HG02973 (cell line): ENCODE data around the gene CRHR1.

Experiments
- ATAC-seq: cut with Tn5 transposase; IDR thresholded peaks from one replicate; pipeline ENCODE4 v1.9.1; 2021; ENCODE audit warnings: moderate library complexity; ENCODE audit not compliant: unreplicated experiment

The CRHR1 gene

DNA sequence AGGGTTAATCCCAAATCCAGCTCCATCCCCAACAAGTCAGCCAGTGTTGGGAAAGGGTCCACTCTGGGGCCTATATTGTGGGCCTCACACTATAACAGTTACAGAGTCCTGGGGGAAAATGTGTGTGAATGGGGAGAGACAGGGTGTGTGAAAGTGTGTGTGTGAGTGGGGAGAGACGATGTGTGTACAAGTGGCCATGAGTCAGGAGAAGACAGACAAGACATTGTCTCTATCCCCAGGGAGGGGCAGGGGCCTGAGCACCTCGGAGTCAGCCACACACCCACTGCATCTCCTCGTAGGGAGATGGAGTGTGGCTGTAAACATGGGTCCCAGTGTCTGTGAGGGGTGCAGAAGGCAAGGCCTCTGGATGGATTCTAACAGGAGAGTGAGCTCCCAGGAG, 2.9 kb downstream of the CRHR1 start:
- no peak for ATAC-seq

DNA sequence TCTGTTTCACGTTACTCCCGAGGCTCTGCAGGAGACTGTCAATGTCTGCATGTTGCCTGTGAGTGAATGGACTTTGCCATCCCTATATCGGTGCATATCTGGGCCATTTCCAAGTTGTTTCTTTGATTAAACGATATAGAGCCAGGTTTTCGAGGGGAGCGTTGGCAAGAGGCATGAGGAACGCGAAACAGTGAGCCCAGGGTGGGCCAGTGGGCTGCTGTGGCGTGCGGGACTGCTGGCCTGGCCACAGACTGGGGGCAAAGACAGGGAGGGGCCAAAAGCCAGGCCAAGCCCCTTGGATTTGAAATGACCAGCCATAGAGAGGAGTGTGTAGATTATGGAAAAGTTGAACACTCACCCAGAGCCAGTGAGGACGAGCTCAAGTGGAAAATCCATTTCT, 3.5 kb downstream of the CRHR1 start:
- no peak for ATAC-seq

DNA sequence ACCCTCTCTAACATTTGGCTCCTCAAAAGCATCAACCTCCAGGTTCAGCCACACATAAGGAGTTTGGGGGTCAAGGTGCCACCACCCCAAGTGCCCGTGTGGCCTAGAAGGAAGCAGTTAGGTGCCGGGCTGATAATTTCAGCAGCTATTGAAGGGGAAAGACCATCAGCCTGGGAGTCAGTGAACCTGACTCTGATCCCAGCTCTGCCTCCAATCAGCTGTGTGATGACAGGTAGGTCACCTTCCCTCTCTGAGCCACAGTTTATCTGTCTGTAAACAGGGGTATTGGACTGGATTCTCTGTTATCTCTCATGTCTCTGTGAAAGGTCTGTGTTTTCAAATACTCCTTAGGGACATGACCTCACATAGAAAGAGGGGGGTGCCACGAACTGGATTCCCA, 3.9 kb downstream of the CRHR1 start:
- no peak for ATAC-seq

DNA sequence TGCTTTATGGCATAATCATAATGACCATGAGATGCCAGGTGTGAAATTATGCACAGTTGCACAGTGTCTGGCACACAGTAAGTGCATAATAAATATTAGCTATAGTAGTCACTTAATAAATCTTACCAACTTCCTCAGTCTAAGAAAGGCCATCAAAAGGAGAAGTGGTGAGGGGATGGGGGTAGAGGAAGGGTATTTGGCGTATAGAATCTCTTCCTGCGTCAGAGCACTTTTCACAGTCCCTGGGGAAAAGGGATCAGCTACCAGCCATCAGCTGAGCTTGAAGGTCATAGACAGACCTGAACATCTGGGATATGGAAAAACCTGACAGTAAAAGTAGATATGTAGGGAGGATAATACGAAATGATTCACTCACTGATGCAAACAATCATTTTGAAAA, 5.8 kb downstream of the CRHR1 start:
- ATAC-seq, result no peak

DNA sequence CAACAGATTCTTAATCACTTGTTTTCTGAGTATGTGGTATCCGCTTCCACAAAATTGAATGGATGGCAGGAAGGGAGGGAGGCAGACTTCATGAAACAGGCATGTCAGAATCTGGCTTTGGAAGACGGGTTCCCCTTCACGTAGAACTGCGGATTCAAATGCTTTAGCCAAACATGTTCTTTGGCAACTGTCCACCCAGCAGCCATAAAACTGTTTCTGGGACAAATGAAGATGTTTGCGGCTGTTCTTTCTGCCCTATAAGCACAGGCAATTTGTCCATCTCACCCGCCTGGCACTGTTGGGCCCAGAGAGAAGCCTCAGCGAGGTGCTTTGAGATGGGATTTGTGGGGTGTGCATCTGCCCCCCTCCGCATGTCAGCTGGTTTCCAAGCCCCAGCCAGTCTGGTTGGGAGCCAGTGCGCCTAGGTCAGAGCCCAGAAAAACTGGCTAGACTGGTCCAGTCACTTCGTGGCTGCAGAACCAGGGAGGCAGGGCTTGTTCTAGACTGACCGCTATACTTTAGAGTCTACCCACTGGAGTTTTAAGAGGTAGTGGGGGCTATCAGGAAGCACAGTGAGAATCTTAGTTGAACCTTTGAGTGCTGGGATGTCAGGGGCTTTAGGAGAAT, 6.3 kb downstream of the CRHR1 start:
- ATAC-seq, result no peak

DNA sequence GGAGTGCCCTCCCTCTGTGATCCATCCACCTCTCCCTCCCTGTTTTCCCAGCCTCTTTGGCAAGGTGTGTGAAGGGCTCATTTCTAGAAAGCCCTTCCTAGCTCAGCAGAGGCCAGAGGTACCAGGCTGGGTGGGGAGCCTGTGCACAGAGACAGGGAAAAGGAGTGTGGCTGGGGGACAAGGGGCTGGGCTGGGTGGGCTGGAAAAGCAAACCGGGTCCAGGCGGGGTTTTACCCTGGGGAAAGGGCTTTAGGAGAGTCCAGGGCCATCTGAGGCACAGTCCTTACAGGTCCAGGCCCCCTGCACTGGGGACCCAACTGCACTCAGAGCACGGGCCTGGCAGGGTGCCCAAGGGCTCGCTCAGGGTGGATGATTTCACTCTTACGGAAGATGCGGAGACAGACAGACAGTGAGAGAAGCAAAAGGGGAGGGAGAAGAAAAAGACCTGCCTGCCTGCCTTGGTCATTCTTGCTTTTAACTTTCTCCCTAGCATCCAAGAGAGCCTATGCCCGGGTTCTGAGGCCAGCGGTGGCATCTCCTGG, 7.0 kb downstream of the CRHR1 start:
- ATAC-seq, result no peak

DNA sequence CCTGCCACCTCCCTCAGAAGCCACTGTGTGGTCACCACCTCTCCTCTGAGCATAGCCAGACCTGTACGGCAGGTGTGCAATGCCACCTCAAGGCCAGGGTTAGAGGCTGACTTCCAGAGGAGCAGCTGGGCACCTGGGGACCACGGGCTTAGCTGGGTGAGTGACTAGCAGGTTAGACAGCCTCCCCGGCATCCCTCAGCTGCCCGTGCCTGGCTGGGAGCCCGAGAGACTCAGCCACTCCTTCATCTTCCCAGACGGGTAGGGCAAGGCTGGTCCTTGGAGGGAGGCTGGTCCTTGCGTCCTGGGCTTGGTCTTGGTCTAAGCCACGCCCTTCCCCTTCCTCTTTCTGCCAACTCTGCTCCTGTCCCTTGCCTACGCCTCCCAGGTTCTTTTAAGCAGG, 7.8 kb downstream of the CRHR1 start:
- ATAC-seq, result no peak

DNA sequence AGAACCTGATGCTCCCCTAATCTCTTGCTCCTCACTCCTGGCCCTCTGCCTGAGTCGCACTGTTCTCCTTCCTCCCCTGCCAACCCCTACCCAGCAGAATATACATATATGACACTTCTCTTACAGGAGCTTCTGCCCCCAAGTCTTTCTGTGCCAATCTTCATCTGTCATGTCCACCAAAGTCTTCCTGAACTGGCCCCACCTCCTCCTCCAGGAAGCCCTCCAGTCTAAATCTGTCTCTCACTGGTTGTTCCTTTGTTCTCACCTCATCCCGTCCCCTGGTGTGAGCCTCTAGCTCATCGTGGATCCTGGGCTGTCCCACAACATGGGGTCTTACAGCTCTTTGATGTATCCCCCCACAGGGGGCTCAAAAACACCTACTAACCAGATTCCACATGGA, 8.3 kb downstream of the CRHR1 start:
- no peak for ATAC-seq

DNA sequence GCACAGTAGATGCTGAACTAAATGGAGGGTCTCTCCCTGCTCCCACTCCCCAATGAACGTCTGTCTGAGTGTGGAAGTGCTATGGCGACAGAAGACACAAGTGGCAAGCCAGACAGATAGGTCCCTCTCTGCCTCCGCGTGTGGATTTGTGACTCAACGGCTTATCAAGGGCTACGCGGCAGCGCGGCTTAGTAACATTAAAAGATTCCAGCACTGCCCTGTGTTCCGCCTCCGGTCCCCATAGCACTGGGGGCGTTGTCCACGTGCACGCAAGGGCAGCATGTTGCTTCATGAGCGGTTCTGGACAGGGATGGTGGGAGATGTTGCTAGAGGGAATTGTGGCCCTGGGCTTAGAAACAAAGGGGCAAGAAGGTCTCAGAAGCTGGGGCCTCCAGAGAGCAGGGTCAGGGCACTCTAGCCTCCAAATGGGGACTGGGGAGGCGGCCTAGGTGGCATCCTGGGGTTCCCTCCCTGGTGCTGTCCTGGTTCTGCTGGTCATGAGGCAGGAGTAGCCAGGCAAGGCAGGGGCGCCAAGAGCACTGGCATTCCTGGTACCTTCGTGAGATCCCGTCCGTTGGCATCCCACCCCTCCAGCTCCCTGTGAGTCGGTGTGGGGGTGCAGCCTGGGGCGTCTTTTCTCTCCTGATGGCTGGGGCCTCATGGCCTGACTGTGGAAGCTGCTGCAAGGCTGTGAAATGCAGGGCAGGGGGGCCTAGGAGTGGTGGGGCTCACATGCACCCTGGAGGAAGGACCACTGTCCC, 9.1 kb downstream of the CRHR1 start:
- no peak for ATAC-seq

DNA sequence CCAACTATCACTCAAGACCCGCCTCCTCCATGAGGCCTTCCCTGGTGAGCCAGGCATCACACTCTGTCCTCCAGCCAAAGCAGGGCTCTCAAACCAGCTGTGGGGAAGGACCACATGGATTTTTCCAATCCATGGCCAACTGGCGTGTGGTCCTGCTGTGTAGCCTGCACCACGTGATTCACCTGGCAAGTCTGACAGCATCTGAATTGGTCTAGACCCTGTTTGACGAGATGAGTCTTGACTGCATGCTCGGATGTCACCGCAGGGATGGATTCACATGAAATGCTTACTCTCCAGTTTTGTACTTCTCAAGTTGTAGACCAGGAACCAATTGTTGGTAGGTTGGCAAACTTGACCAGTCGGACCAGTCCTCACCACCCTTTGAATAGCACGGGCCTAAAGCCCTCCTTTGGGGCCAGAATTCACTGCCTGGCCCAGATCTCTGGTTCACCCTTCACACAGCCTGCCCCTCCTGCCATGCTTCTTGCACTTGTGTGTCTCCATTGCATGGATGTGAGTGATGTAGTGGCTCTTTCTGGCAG, 9.9 kb downstream of the CRHR1 start:
- ATAC-seq, result no peak

DNA sequence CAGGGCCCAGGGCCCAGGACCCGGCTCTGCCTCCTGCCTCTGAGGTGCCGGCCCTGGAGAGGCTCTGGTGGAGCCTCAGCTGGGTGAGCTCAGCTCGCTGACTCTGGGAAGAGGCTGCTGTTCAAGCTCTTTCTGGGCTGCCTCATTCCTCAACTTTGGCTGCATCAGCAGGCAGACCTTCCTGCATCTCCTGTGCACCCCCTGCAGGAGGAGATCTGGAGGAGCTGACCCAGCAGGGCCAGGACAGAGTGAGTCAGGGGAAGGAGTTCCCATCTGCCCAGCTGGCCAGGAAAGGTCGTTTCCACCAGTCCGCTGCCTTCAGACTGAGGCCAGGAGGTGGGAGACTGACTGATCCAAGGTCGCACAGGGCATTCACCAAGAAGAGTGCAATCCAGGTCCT, 10.7 kb downstream of the CRHR1 start:
- ATAC-seq, result no peak

DNA sequence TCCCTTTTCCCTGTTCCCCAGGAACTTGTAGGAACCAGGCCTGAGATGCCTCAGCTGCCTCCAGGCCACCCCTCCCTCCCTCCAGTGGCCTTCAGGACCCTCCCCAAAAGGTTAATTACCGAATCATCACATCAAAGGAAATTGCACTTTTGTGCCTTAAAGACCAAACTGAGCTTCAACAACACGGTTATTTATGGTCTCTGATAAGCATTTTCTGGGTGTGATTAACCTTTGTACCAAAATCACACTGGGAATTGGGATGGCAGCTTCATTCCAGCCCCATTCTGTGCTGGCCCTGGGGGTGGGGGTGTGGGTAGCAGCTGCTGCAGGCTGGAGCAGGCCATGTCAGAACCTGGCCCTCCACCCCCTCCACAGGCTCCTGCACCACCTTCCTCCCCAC, 16.7 kb downstream of the CRHR1 start:
- ATAC-seq, result no peak

DNA sequence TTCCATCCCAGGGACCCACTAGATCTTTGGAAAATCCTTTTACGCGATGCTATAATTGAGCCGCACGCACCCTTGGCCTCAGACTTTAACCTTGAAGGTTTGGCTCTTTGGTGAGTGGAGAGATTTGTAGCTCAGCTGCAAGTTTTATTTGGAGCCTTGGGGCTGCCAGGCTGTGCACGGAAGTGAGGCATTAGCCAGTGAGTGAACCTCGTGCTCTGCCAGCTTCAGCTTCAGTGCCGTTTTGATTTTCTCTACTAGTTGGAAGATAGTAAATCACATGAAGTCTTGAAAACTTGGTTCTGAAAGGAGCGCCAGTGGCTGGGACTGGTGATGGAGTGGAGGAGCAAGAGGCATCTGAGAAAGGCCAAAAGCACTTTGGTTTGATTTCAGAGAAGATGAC, 17.3 kb downstream of the CRHR1 start:
- no peak for ATAC-seq

DNA sequence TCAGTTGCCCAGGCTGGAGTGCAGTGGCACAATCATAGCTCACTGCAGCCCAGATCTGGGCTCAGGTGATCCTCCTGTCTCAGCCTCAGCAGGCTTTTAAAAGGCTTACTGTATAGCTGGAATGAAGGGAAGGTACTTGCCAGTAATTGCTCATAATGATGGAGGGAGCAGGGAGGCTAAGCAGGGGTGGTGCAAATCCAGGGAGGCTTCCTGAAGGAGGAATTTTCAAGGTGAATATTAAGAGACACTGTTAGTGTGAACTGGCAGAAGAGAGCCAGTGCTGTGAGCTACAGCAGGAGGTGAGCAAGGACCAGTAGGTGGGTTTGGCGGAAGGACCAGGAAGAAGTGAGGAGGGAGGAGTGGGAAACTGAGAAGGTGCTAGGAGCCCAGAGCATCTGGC, 24.7 kb downstream of the CRHR1 start:
- no peak for ATAC-seq

DNA sequence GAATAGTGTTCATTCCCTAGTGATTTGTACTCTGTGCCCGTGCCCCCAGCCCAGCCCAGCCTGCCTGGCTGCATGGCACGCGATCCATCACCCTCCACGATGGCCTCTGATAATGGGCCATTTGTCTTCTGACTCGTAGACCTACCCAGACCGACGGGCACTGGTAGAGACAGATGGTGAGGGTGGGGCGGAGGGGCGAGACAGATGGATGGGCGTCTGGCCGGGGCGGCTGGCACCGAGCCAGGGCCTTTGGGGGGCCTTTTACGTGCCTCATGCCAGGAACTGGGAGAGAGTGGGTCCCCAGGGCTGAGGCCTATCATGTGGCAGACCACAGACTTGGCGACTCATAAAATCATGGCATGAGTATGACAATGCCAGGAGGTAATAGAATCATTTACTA, 25.4 kb downstream of the CRHR1 start:
- no peak for ATAC-seq

DNA sequence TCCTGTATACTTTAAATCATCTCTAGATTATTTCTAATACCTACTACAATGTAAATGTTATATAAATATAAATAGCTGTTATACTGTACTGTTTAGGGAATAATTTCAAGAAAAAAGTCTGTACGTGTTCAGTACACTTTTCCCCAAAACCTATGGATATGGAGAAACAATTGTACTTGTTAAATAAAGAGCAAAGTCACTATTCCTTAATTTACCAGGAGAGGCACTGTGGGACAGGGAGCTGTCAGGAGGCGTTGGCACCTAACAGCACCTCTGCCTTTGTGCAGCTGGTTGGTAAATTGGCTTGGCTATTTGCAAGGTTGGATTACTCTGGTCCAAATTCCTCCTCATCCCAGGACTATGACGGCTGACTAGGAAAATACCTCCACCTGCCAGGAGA, 28.0 kb downstream of the CRHR1 start:
- ATAC-seq, result no peak

DNA sequence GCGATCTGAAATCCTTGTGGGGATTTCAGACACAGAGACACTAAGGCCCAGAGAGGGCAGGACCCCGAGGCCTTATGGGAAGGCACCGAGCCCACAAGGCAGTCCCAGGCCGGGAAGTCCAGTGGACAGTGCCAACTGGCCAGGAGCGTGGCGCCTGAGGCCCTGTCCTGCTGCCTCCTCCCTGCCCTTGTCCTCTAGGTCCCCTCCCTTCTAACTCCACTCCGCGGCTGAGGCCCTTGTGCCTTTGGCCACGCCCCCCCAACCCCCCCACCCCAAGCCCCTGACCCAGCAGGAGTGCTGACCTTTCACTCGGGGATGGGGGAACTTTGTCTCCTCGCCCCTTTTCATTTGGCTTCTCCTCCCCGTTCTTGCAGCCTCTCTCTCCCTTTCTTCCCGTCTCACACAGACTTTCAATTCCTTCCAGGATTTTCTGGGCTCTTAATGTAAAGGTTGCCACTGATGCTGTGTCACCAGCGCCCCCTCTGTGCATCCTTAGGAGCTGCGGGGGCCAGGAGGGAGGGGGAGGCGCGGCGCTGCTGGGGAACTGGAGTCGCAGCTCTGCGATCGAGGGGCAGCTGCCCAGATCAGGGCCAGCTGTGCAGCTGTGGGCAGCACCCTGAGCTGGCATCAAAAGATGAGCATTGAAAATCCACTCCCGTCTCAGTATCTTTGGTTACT, 29.1 kb downstream of the CRHR1 start:
- no peak for ATAC-seq

DNA sequence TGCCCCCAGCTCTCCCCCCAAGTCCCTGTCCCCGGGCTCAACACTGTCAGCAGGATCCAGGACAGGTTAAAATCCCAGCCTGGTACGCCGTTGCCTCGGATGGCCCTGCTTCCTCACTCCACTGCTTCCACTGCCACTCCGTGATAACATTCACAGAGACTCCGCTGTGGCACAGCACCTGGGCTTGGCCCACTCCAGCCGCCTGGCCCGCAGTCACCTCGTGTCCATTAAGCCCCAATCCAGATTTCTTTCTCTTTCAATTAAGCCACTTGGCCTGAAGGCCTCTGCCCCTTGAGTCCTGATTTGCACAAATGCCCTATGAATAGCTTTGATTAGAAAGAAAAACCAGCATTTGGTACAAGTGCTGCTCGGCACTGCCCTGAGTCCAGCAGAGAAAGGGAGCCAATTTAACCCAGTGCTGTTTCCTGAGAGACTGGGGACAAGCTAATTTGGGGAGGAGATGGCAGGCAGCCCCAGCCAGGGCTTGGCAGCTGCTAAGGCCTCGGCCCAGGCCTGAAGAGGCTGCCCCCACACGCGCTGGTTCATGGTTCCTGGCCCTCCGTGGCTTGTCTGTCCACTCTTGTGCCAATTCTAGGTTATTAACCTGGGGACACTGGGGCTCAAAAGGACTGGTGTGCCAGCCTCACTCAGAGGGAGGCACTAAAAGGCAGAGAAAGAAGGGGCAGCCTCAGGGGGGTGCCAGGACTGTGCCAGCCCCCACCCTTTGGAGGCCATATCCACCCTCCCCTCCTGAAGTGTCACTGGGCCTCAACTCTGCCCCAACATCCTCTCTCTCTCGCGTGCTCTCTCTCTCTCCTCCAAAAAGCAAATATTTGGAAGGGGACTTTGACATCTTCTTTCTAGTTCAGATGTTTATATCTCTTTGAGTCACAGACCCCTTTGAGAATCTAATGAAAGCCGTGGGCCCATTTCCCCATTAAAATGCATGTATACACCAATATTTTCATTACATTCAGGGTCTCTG, 30.8 kb downstream of the CRHR1 start:
- ATAC-seq, result no peak

DNA sequence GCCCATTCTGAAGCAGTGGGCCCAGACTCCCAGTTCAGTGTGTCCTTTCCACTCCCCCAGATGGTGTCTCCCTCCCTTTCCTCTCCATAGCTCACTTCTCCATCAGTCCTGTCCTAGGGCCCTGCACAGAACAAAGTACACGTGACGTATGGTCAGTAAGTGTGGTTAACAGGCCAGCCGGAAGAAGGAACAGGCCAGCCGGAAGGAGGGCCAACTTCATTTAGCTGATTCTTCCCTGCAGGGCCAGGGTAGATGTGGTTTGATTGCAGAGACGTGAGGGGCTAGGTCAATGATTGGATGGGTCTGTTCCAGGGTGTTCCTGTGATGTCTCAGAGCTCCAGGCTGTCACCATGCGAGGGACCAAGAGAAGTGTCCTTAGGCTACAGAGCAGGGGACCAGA, 31.6 kb downstream of the CRHR1 start:
- no peak for ATAC-seq

DNA sequence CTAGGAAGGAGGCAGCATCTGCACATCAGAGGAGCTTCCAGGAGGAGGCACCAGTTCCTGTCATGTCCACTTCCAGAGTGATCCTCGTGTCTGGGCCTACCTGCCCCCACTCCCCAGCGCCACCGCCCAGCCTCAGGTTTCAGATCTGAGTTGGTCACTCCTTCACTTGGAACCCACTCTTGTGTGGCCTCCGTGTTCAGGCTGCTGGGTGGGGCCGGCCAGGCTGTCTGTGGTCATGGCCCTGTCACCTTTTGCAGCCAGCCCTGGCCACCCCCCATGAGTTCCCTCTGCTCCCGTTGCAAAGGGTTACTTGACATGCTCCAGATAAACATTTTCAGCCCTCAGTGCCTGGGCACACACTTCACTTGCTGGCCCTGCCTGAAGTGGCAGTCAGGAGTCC, 33.9 kb downstream of the CRHR1 start:
- ATAC-seq, result no peak

DNA sequence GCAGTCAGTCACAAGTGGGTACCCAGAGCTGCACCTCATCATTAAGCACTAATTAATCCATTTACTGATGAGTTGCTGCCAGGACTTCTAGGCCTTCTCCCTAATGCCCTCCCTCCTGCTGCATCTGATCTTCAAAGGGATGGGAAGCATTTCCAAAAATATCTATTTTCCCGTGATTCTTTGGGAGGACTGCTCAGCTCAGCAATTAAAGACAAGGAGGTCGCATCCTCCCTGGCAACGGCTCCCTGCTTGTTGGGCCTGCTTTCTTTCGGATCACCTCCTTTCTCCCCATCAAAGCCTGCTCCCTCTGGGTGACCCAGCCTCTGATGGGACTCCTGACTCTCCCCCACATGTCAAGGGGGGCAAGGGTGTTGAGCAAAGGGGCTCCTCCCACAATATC, 34.6 kb downstream of the CRHR1 start:
- no peak for ATAC-seq
